Measurements from ENCODE around the gene TDRD3.

DNA sequence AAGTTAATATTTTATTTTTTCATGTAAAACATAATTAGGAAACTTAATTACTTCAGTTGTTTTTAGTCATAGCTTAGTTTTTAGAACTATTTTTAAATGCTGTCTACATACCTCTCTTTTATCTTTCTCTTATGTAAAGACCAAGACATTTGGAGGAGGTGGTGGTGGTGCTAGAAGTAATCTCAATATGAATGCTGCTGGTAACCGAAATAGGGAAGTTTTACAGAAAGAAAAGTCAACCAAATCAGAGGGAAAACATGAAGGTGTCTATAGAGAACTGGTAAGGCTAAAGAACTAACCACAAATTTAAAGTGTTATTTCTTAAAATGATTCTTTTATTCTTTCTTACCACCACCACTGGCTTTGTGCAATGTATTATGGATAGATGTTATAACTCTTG is 97.3 kb downstream of the TDRD3 start:
- TF ChIP-seq EZH2phosphoT487 (IDR thresholded peaks at IDR 0.05; ENCODE audit: unreplicated experiment) (no peak), CREB1 (CRISPR knock-in tag; IDR thresholded peaks at IDR 0.05; ENCODE audit: low read depth) (no peak), EZH2 (IDR thresholded peaks at IDR 0.05; ENCODE audit: low read depth, unreplicated experiment) (no peak), REST (IDR thresholded peaks at IDR 0.05; ENCODE audit: unreplicated experiment) (no peak), POLR2AphosphoS5 (IDR thresholded peaks at IDR 0.05; ENCODE audit: low read depth) (no peak), ETS1 (IDR thresholded peaks at IDR 0.05) (no peak), ZNF462 (CRISPR knock-in tag; IDR thresholded peaks at IDR 0.05) (no peak), NANOG (IDR thresholded peaks at IDR 0.05; ENCODE audit: borderline replicate concordance) (peak; percentile 82; the same call in 1 of the 2 replicates), ZNF331 (CRISPR knock-in tag; IDR thresholded peaks at IDR 0.05; ENCODE audit: low read depth) (no peak), JUNB (IDR thresholded peaks at IDR 0.05; ENCODE audit: unreplicated experiment) (no peak), STAT1 (IDR thresholded peaks at IDR 0.05; ENCODE audit: unreplicated experiment) (no peak)
- TF ChIP-seq, protein P1, sequence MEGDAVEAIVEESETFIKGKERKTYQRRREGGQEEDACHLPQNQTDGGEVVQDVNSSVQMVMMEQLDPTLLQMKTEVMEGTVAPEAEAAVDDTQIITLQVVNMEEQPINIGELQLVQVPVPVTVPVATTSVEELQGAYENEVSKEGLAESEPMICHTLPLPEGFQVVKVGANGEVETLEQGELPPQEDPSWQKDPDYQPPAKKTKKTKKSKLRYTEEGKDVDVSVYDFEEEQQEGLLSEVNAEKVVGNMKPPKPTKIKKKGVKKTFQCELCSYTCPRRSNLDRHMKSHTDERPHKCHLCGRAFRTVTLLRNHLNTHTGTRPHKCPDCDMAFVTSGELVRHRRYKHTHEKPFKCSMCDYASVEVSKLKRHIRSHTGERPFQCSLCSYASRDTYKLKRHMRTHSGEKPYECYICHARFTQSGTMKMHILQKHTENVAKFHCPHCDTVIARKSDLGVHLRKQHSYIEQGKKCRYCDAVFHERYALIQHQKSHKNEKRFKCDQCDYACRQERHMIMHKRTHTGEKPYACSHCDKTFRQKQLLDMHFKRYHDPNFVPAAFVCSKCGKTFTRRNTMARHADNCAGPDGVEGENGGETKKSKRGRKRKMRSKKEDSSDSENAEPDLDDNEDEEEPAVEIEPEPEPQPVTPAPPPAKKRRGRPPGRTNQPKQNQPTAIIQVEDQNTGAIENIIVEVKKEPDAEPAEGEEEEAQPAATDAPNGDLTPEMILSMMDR (conservative IDR thresholded peaks at IDR 0.05; ENCODE audit: low read depth in 2 of 2): no peak

All from GM23338 (cell line).